T-helper 1 cell treated with Interleukin-12 subunit alpha and Interleukin-12 subunit beta and Interleukin-4 antibody, amounts not matched to agents 30 ng/mL and 1 ng/mL, for 36 hours (primary cell): ENCODE results near the gene PIWIL1. TPM values are rescaled to one million over a fixed set of nuclear protein-coding genes. Genes with fewer than 3 reads are reported as not detected.

Experiments
- intact Hi-C: fragments of 100-400 bp; cut with micrococcal nuclease; formaldehyde crosslinking; loops from one replicate; pipeline ENCODE4 v1.15.1; 2024
- total RNA-seq: library from RNA; stranded (reverse); gene quantifications from 2 replicates; pipeline ENCODE4 v1.2.3, GENCODE V29; 2022

The PIWIL1 gene
- total RNA-seq, 1 donor from 2014 or later, result not detected

GRCh38 chr12:130372936-130373335 is 35.2 kb downstream of the PIWIL1 start:
- intact Hi-C loops, result no loop called here

- intact Hi-C loops, result no loop called here
Measured at GRCh38 chr12:130374083-130374482, 36.4 kb downstream of the PIWIL1 start.

- intact Hi-C loops, result no loop called here
Measured at GRCh38 chr12:130375296-130376287, 37.9 kb downstream of the PIWIL1 start.

- intact Hi-C loops, result no loop called here
Measured at GRCh38 chr12:130382818-130383217, 45.1 kb downstream of the PIWIL1 start.

GRCh38 chr12:130384234-130384633 is 46.5 kb downstream of the PIWIL1 start:
- intact Hi-C loops, result no loop called here

- intact Hi-C loops, result no loop called here
Measured at GRCh38 chr12:130385193-130385592, 47.5 kb downstream of the PIWIL1 start.

- intact Hi-C loops, result no loop called here
Measured at GRCh38 chr12:130391186-130391585, 53.5 kb downstream of the PIWIL1 start.

GRCh38 chr12:130394906-130395305 is 57.2 kb downstream of the PIWIL1 start:
- intact Hi-C loops, result no loop called here

GRCh38 chr12:130396667-130397066 is 59.0 kb downstream of the PIWIL1 start:
- intact Hi-C loops, result no loop called here

GRCh38 chr12:130398100-130398848 is 60.6 kb downstream of the PIWIL1 start:
- intact Hi-C loops, result no loop called here

- intact Hi-C loops, result no loop called here
Measured at GRCh38 chr12:130401703-130402102, 64.0 kb downstream of the PIWIL1 start.

GRCh38 chr12:130405332-130405731 is 67.6 kb downstream of the PIWIL1 start:
- intact Hi-C loops, result no loop called here

GRCh38 chr12:130412384-130412783 is 74.7 kb downstream of the PIWIL1 start:
- intact Hi-C loops, result no loop called here

- intact Hi-C loops, result no loop called here
Measured at GRCh38 chr12:130413909-130414308, 76.2 kb downstream of the PIWIL1 start.

- intact Hi-C loops, result no loop called here
Measured at GRCh38 chr12:130414381-130414780, 76.7 kb downstream of the PIWIL1 start.

- intact Hi-C loops, result no loop called here
Measured at GRCh38 chr12:130418251-130418650, 80.6 kb downstream of the PIWIL1 start.

GRCh38 chr12:130419116-130419515 is 81.4 kb downstream of the PIWIL1 start:
- intact Hi-C loops, result no loop called here

- intact Hi-C loops, result no loop called here
Measured at GRCh38 chr12:130420071-130420470, 82.4 kb downstream of the PIWIL1 start.

GRCh38 chr12:130421896-130422295 is 84.2 kb downstream of the PIWIL1 start:
- intact Hi-C loops, result no loop called here
